A549 (cell line): Measurements from ENCODE around the gene KRT38. TPM values are rescaled to one million over a fixed set of nuclear protein-coding genes. Genes with fewer than 3 reads are reported as not detected.

ENCODE experiments used
- ATAC-seq, 2 experiments: fragments of 200-7000 bp in 1 of 2; fragments of >200 bp in 1 of 2; cut with Nextera tagmentation in 1 of 2; cut with Tn5 transposase in 1 of 2; 3 replicates each; pipeline versions ENCODE4 v1.8.0 to v1.9.1; 2018 to 2020; ENCODE audit warnings: mild to moderate bottlenecking in 1 of 2, moderate library complexity in 1 of 2
- CTCF ChIA-PET: fragments of 300-600 bp; sonication (Branson Sonifier 250); formaldehyde crosslinking; extraction: SDS; loops from one replicate; lab custom pipeline; 2021; ENCODE audit warnings: antibody characterized with exemption, inconsistent platforms; lab: Yijun Ruan, JAX
- POLR2A ChIA-PET: fragments of 350-600 bp; formaldehyde crosslinking; extraction: SDS; loops from one replicate; lab custom pipeline; 2021; ENCODE audit warnings: antibody characterized with exemption, inconsistent platforms; lab: Yijun Ruan, JAX
- DNase-seq, 2 experiments: peaks; one replicate each; pipeline versions ENCODE4 v3.0.0 to v3.0.0-alpha.2; 2011 to 2016; ENCODE audit warnings: low read depth in 1 of 2, low spot score in 1 of 2
- FAIRE-seq: peaks from 2 replicates; lab custom pipeline; 2011; peaks lifted over from hg19 to GRCh38; lab: Jason Lieb, UNC
- H3K27ac ChIP-seq, 2 experiments: fragments of >200 bp; sonication (Bioruptor Twin); formaldehyde crosslinking; 3 replicates each; pipeline ENCODE4 v1.5.1; 2016 to 2017
- H3K4me1 ChIP-seq: fragments of >200 bp; sonication (Bioruptor Twin); formaldehyde crosslinking; 3 replicates; pipeline ENCODE4 v1.6.1; 2016
- H3K4me2 ChIP-seq: fragments of >200 bp; sonication (Bioruptor Twin); formaldehyde crosslinking; 3 replicates; pipeline ENCODE4 v1.6.1; 2016
- H3K4me3 ChIP-seq: fragments of >200 bp; sonication (Bioruptor Twin); formaldehyde crosslinking; 3 replicates; pipeline ENCODE4 v1.5.1; 2016
- H3K9me3 ChIP-seq: fragments of >200 bp; sonication (Bioruptor Twin); formaldehyde crosslinking; 3 replicates; pipeline ENCODE4 v1.6.1; 2016
- BHLHE40 ChIP-seq: IDR thresholded peaks from 2 replicates; pipeline ENCODE4 v1.6.1; 2012; ENCODE audit warnings: low read depth, low read length, inconsistent platforms
- CBX8 ChIP-seq: fragments of 200-600 bp; sonication (generic); IDR thresholded peaks from 2 replicates; pipeline ENCODE4 v1.6.1; 2016
- CEBPB ChIP-seq, 2 experiments: fragments of >200 bp in 1 of 2; sonication (Bioruptor Twin) in 1 of 2; formaldehyde crosslinking in 1 of 2; IDR thresholded peaks; 2 replicates each; pipeline ENCODE4 v1.6.1; 2012 to 2016
- CHD2 ChIP-seq: fragments of 150-350 bp; IDR thresholded peaks from 2 replicates; pipeline ENCODE4 v1.6.1; 2014; ENCODE audit warnings: low read length; ENCODE audit not compliant: partially characterized antibody
- CHD4 ChIP-seq: fragments of 200-600 bp; sonication (generic); IDR thresholded peaks from 2 replicates; pipeline ENCODE4 v1.6.1; 2016; ENCODE audit warnings: antibody characterized with exemption, mild to moderate bottlenecking, borderline replicate concordance
- EHF ChIP-seq: fragments of 250-450 bp; sonication (Bioruptor Pico); IDR thresholded peaks from 2 replicates; pipeline ENCODE4 v1.5.0; 2020; ENCODE audit warnings: mild to moderate bottlenecking
- ESRRA ChIP-seq: fragments of 150-350 bp; IDR thresholded peaks from 2 replicates; pipeline ENCODE4 v1.6.1; 2014; ENCODE audit warnings: mild to moderate bottlenecking, low read length, borderline replicate concordance
- FOSL2 ChIP-seq, 2 experiments: fragments of 450-650 bp in 1 of 2; fragments of >200 bp in 1 of 2; sonication (Bioruptor Twin) in 1 of 2; formaldehyde crosslinking; IDR thresholded peaks; 2 replicates each; pipeline versions ENCODE4 v1.5.0 to v1.6.1; 2016 to 2020; ENCODE audit warnings: mild to moderate bottlenecking in 1 of 2, moderate library complexity in 1 of 2
- FOXS1 ChIP-seq: fragments of 250-450 bp; sonication (Bioruptor Pico); IDR thresholded peaks from 2 replicates; pipeline ENCODE4 v1.5.0; 2020; ENCODE audit warnings: mild to moderate bottlenecking, moderate library complexity
- GATA3 ChIP-seq: IDR thresholded peaks from 2 replicates; pipeline ENCODE4 v1.6.1; 2012; ENCODE audit warnings: borderline replicate concordance
- HEYL ChIP-seq: fragments of 250-450 bp; sonication (Bioruptor Pico); IDR thresholded peaks from 2 replicates; pipeline ENCODE4 v1.8.0; 2021; ENCODE audit warnings: mild to moderate bottlenecking, moderate library complexity
- KDM1A ChIP-seq: fragments of 200-600 bp; sonication (generic); IDR thresholded peaks from 2 replicates; pipeline ENCODE4 v1.6.1; 2016; ENCODE audit warnings: low read depth, mild to moderate bottlenecking
- KDM5A ChIP-seq: fragments of 200-600 bp; sonication (generic); IDR thresholded peaks from 2 replicates; pipeline ENCODE4 v1.6.1; 2016; ENCODE audit warnings: antibody characterized with exemption, mild to moderate bottlenecking
- MAFK ChIP-seq: fragments of 450-650 bp; IDR thresholded peaks from 2 replicates; pipeline ENCODE4 v1.6.1; 2014; ENCODE audit not compliant: partially characterized antibody
- NR3C1 ChIP-seq: fragments of >200 bp; sonication (Bioruptor Twin); formaldehyde crosslinking; IDR thresholded peaks from 3 replicates; pipeline ENCODE4 v1.6.1; 2017
- PHF8 ChIP-seq: fragments of 200-600 bp; sonication (generic); IDR thresholded peaks from 2 replicates; pipeline ENCODE4 v1.6.1; 2016; ENCODE audit warnings: low read depth, mild to moderate bottlenecking, antibody characterized with exemption, moderate library complexity, borderline replicate concordance
- POLR2AphosphoS2 ChIP-seq: conservative IDR thresholded peaks from 2 replicates; pipeline ENCODE4 v1.6.1; 2012; ENCODE audit warnings: low read length, improper control_type of control experiment, inconsistent platforms
- RAD21 ChIP-seq, 2 experiments: fragments of >200 bp in 1 of 2; sonication (Bioruptor Twin) in 1 of 2; formaldehyde crosslinking in 1 of 2; IDR thresholded peaks in 1 of 2; conservative IDR thresholded peaks in 1 of 2; 2 replicates in 1 of 2; 3 replicates in 1 of 2; pipeline ENCODE4 v1.6.1; 2012 to 2018; ENCODE audit warnings: inconsistent platforms in 1 of 2
- RARB ChIP-seq: fragments of 250-450 bp; sonication (Bioruptor Pico); IDR thresholded peaks from 2 replicates; pipeline ENCODE4 v1.8.0; 2021; ENCODE audit warnings: mild to moderate bottlenecking, moderate library complexity
- RCOR1 ChIP-seq: fragments of 150-350 bp; IDR thresholded peaks from 2 replicates; pipeline ENCODE4 v1.6.1; 2014; ENCODE audit warnings: antibody characterized with exemption, low read length, low read depth
- RFX5 ChIP-seq: fragments of 450-650 bp; IDR thresholded peaks from 2 replicates; pipeline ENCODE4 v1.7.1; 2014; ENCODE audit warnings: antibody characterized with exemption, mild to moderate bottlenecking, moderate library complexity
- SMC3 ChIP-seq: fragments of >200 bp; sonication (Bioruptor Twin); formaldehyde crosslinking; IDR thresholded peaks from 3 replicates; pipeline ENCODE4 v1.6.1; 2018; ENCODE audit warnings: inconsistent platforms
- TFCP2L1 ChIP-seq: fragments of 250-450 bp; sonication (Bioruptor Pico); IDR thresholded peaks from 2 replicates; pipeline ENCODE4 v1.5.0; 2021; ENCODE audit warnings: mild to moderate bottlenecking
- TP53 ChIP-seq: fragments of 250-450 bp; sonication (Bioruptor Pico); IDR thresholded peaks from 2 replicates; pipeline ENCODE4 v1.5.0; 2021; ENCODE audit warnings: mild to moderate bottlenecking, moderate library complexity
- ZC3H11A ChIP-seq: fragments of 450-650 bp; IDR thresholded peaks from 2 replicates; pipeline ENCODE4 v1.6.1; 2014; ENCODE audit warnings: antibody characterized with exemption, mild to moderate bottlenecking
- ZFP36 ChIP-seq: fragments of 450-650 bp; IDR thresholded peaks from 2 replicates; pipeline ENCODE4 v1.6.1; 2014; ENCODE audit warnings: borderline replicate concordance; ENCODE audit not compliant: partially characterized antibody
- WGBS: methylation state at CpG from one replicate; pipeline ENCODE4 v1.1.6; 2017; ENCODE audit errors: missing lambda C conversion rate; 5-methylcytosine and 5-hydroxymethylcytosine counted together
- polyA plus RNA-seq, 4 experiments: library from polyadenylated mRNA; depleted of rRNA in 3 of 4; stranded (reverse); fragments of >200 nt; fragmentation: RNase III in 1 of 4; extraction: RNeasy Plus Mini Kit Qiagen cat#74134 plus additional on column Dnase treatment in 1 of 4; gene quantifications; 2 replicates in 3 of 4; 3 replicates in 1 of 4; pipeline ENCODE4 v1.2.3, GENCODE V29; 2011 to 2017
- TF ChIP-seq, protein P1 (sequence below): fragments of 250-450 bp; sonication (Bioruptor Pico); IDR thresholded peaks from 2 replicates; pipeline ENCODE4 v1.5.0; 2021; ENCODE audit warnings: mild to moderate bottlenecking, moderate library complexity, borderline replicate concordance
- TF ChIP-seq, protein P2 (sequence below): IDR thresholded peaks from 2 replicates; pipeline ENCODE4 v1.6.1; 2012
- TF ChIP-seq, protein P3 (sequence below): IDR thresholded peaks from 2 replicates; pipeline ENCODE4 v1.6.1; 2012; ENCODE audit warnings: low read depth, borderline replicate concordance
- TF ChIP-seq, protein P4 (sequence below): IDR thresholded peaks from 2 replicates; pipeline ENCODE4 v1.6.1; 2012
- TF ChIP-seq, protein P5 (sequence below): fragments of >200 bp; sonication (Bioruptor Twin); formaldehyde crosslinking; IDR thresholded peaks from 3 replicates; pipeline ENCODE4 v1.6.1; 2016
- TF ChIP-seq, protein P6 (sequence below): fragments of 150-350 bp; IDR thresholded peaks from 2 replicates; pipeline ENCODE4 v1.6.1; 2014; ENCODE audit warnings: low read depth, mild to moderate bottlenecking, low read length
- TF ChIP-seq, protein P7 (sequence below): fragments of 250-450 bp; sonication (Bioruptor Pico); IDR thresholded peaks from 2 replicates; pipeline ENCODE4 v1.5.0; 2020; ENCODE audit warnings: low read depth, mild to moderate bottlenecking, moderate library complexity

The KRT38 gene
- polyA plus RNA-seq, 2 of the 4 experiments (the other 2 are of a cell fraction): not detected

DNA sequence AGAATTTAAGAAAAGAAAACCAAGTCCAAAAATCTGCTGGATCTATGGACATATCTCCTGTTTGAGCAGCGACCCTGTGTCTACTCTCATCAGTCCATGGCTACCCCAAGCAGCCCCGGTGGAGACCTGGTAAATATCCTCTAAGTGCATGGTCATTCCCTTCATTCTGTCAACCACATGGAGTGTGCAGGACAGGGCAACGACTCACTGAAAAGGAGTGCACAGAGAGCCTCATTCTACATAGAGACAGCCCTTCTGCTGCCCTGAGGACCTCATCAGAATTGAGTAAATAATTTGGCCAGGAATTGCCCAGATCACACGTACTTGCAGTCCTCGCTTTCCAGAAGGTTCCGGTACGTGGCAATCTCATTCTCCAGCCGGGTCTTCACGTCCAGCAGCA lies 3.0 kb downstream of the KRT38 start:
- peak in 1 of 2 experiments; percentile 43; a peak in 3 of 6 replicates for ATAC-seq
- TF ChIP-seq RARB (CRISPR knock-in tag) (no peak), CBX8 (no peak), RCOR1 (no peak), CEBPB (IDR thresholded peaks at IDR 0.05) (no peak), ZC3H11A (no peak), KDM5A (no peak), ZFP36 (no peak), NR3C1 (no peak), RAD21 (conservative IDR thresholded peaks at IDR 0.05 in 1 of 2, IDR thresholded peaks at IDR 0.05 in 1 of 2) (no peak), RFX5 (no peak), MAFK (no peak), POLR2AphosphoS2 (no peak), SMC3 (no peak), TP53 (CRISPR knock-in tag) (no peak)
- TF ChIP-seq, protein P1, sequence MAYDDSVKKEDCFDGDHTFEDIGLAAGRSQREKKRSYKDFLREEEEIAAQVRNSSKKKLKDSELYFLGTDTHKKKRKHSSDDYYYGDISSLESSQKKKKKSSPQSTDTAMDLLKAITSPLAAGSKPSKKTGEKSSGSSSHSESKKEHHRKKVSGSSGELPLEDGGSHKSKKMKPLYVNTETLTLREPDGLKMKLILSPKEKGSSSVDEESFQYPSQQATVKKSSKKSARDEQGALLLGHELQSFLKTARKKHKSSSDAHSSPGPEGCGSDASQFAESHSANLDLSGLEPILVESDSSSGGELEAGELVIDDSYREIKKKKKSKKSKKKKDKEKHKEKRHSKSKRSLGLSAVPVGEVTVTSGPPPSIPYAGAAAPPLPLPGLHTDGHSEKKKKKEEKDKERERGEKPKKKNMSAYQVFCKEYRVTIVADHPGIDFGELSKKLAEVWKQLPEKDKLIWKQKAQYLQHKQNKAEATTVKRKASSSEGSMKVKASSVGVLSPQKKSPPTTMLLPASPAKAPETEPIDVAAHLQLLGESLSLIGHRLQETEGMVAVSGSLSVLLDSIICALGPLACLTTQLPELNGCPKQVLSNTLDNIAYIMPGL (CRISPR knock-in tag): no peak
- TF ChIP-seq, protein P2, sequence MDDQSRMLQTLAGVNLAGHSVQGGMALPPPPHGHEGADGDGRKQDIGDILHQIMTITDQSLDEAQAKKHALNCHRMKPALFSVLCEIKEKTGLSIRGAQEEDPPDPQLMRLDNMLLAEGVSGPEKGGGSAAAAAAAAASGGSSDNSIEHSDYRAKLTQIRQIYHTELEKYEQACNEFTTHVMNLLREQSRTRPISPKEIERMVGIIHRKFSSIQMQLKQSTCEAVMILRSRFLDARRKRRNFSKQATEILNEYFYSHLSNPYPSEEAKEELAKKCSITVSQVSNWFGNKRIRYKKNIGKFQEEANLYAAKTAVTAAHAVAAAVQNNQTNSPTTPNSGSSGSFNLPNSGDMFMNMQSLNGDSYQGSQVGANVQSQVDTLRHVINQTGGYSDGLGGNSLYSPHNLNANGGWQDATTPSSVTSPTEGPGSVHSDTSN: no peak
- TF ChIP-seq, protein P3, sequence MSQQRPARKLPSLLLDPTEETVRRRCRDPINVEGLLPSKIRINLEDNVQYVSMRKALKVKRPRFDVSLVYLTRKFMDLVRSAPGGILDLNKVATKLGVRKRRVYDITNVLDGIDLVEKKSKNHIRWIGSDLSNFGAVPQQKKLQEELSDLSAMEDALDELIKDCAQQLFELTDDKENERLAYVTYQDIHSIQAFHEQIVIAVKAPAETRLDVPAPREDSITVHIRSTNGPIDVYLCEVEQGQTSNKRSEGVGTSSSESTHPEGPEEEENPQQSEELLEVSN: no peak
- TF ChIP-seq, protein P4, sequence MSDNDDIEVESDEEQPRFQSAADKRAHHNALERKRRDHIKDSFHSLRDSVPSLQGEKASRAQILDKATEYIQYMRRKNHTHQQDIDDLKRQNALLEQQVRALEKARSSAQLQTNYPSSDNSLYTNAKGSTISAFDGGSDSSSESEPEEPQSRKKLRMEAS: no peak
- no peaks in the 10 kb centered on the region for H3K4me1 ChIP-seq
- ChIA-PET POLR2A (no interaction called here), CTCF (interaction anchor here (1.1 to 1.9 kb wide), 2 partner anchors 9 to 111 kb away, joined by 4 to 9 read pairs; no protein-coding TSS in a partner anchor)
- H3K4me2 ChIP-seq: no peak overlapping the region
- WGBS: 69% methylated on average over 9 of the region's 9 CpGs
- H3K9me3 ChIP-seq: no peaks in the 10 kb centered on the region
- no peak overlapping the region for H3K4me3 ChIP-seq
- no peak overlapping the region for H3K27ac ChIP-seq
- FAIRE-seq: no peak
- no peak for DNase-seq

DNA sequence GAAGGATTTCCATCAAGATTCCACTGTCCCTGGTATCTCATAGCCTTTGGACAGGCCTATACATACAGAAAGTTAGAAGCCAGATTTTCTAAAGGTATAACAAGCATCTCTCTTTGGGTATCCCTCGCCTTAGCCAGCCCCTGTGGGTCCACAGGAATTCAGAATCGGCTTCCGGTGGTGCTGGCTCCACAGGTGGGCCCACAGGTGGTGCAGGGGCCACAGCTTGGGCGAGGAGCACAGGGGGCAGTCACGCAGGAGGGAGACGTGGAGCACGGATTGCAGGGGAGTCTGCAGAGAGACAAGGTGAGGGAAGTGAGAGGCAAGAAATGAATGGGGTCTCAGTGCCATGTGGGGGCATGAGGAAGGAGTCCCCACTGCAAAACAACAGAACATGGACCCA lies 3.5 kb downstream of the KRT38 start:
- no peak for FAIRE-seq
- Histone ChIP-seq H3K27ac (no peak overlapping the region), H3K4me2 (no peak overlapping the region), H3K4me1 (no peaks in the 10 kb centered on the region), H3K9me3 (no peaks in the 10 kb centered on the region), H3K4me3 (no peak overlapping the region)
- ChIA-PET CTCF (interaction anchor here (1.9 kb wide), 1 partner anchor 112 kb away, joined by 9 read pairs; no protein-coding TSS in a partner anchor), POLR2A (no interaction called here)
- 53% methylated on average over 7 of the region's 7 CpGs for WGBS
- no peak for DNase-seq
- no peak for ATAC-seq
- TF ChIP-seq CHD2: no peak
- TF ChIP-seq, protein P5, sequence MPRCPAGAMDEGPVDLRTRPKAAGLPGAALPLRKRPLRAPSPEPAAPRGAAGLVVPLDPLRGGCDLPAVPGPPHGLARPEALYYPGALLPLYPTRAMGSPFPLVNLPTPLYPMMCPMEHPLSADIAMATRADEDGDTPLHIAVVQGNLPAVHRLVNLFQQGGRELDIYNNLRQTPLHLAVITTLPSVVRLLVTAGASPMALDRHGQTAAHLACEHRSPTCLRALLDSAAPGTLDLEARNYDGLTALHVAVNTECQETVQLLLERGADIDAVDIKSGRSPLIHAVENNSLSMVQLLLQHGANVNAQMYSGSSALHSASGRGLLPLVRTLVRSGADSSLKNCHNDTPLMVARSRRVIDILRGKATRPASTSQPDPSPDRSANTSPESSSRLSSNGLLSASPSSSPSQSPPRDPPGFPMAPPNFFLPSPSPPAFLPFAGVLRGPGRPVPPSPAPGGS: no peak
- TF ChIP-seq, protein P6, sequence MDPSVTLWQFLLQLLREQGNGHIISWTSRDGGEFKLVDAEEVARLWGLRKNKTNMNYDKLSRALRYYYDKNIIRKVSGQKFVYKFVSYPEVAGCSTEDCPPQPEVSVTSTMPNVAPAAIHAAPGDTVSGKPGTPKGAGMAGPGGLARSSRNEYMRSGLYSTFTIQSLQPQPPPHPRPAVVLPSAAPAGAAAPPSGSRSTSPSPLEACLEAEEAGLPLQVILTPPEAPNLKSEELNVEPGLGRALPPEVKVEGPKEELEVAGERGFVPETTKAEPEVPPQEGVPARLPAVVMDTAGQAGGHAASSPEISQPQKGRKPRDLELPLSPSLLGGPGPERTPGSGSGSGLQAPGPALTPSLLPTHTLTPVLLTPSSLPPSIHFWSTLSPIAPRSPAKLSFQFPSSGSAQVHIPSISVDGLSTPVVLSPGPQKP: no peak
- TF ChIP-seq FOSL2 (IDR thresholded peaks at IDR 0.05): no peak
- no peak for TF ChIP-seq FOSL2 (CRISPR knock-in tag; IDR thresholded peaks at IDR 0.05)
- TF ChIP-seq CHD4: no peak
- no peak for TF ChIP-seq TFCP2L1 (CRISPR knock-in tag)
- TF ChIP-seq EHF (CRISPR knock-in tag): no peak
- TF ChIP-seq FOXS1 (CRISPR knock-in tag): no peak
- TF ChIP-seq ESRRA: no peak
- no peak for TF ChIP-seq PHF8
- no peak for TF ChIP-seq GATA3
- no peak for TF ChIP-seq KDM1A
- TF ChIP-seq HEYL (CRISPR knock-in tag): no peak
- TF ChIP-seq BHLHE40: no peak
- TF ChIP-seq, protein P7, sequence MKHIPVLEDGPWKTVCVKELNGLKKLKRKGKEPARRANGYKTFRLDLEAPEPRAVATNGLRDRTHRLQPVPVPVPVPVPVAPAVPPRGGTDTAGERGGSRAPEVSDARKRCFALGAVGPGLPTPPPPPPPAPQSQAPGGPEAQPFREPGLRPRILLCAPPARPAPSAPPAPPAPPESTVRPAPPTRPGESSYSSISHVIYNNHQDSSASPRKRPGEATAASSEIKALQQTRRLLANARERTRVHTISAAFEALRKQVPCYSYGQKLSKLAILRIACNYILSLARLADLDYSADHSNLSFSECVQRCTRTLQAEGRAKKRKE (CRISPR knock-in tag): no peak
- no peak for TF ChIP-seq KDM5A
